Anterior cingulate cortex (tissue), 58 donors: ENCODE data around the gene GPS1.

Experiments
- DNase-seq, 58 donors: peaks; one replicate each; lab custom pipeline; 2025; lab: John Stamatoyannopoulos, UW

GPS1 gene

DNA sequence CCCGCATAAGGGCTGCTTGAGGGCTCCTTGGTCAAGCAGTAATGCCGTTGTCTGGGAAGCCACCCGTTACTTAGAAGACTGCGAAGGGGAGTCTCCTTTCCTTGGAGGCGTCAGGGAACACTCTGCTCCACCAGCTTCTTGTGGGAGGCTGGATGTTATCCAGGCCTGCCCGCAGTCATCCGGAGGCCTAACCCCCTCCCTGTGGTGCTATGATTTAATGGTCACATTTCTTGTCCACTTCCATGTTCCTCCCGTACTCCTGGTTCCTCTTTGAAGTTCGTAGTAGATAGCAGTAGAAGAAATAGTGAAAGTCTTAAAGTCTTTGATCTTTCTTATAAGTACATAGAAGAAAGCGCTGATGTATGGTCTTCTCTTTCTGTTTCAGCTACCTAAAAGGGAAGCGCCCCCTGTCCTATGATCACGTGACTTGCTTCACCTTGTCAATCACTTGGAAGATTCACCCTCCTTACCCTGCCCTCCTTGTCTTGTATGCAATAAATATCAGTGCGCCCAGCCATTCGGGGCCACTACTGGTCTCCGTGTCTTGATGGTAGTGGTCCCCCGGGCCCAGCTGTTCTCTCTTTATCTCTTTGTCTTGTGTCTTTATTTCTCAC is 12.8 kb upstream of the GPS1 start:
- peak in 1 of 58 donors; percentile 28 for DNase-seq

DNA sequence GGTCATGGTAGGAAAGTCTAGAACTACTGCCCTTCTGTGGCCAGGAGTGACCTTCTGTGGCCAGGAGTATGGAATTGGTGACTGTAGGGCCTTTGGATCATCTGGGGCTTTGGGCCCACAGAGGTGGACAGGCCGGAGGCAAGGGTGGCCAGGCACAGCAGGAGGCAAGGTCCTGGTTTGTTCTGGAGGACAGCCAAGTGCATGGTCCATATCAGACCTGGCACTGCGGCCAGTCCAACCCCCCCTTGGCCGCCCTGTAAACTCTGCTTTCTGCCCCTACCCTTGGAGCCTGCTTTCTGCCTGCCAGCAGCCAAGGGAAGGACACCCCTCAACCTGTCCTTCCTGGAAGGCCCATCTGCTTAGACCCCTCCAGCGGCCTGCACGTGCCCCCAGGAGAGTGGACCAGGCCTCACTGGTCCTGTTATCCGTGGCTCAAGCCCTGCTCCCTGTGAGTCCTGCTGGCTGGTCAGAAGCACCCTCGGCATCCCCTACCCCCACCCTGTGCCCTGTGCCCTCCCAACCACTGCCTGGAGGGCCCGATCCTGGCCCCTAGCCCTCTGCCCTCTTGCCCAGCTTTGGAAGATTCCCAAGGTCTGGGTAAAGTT is 11.9 kb upstream of the GPS1 start:
- DNase-seq: no peak

DNA sequence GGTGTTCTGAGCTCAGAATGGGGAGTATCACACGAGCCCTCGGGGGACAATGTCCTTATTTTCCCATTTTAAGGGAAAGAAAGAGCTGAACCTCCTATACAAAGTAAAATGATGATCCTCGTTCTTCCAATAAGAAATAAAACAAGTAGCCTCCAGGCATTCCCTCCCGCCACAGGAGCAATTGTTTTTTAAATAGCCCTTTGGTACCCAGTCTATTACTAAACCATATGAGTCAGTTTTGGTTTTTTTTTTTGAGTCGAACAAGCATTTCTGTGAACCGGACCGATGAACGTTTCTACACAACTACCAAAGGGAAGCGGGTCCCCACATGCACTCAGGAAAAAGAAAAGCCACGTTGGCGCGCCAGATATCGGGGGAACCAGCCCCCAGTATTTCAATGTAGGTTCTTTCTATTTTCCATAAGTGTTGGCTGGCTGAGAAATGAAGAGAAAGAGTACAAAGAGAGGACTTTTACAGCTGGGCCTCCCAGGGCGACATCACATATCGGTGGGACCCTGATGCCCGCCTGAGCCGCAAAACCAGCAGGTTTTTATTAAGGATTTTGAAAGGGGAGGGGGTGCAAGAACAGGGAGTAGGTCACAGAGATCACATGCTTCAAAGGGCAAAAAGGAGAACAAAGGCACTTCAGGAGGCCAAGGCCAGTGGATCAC is 10.4 kb upstream of the GPS1 start:
- DNase-seq: no peak

DNA sequence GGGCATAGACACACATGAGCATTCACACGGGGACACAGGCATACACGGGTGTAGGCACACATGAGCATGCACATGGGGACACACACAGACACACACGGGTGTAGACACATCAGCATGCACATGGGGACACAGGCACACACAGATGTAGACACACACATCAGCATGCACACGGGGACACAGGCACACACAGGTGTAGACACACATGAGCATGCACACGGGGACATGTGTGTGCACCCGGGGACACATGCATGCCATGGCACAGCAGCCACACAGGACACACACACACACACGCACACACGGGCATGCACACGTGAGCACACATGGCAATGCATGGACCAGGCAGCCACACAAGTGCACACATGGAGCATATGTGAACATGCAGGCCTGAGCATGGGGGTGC is 9.0 kb upstream of the GPS1 start:
- DNase-seq: no peak

DNA sequence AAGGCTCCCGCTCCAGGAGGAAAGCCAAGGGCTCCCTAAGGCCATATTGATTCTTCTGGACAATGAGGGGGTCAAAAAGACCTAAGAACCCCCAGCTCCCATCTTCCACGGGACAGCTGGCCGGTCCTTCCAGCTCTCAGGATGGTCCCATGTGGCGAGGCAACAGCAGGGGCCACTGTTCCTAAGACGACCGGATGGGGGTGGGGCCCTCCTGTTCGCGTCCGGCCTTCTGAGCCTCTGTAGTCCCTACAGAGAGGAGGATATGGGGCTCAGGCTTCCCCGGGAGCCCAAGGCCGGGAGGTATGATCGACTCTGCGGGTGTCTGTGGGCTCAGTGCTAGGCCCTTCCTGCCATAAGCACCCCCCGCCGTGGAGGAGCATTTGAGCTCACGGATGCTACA is 8.2 kb upstream of the GPS1 start:
- no peak for DNase-seq

DNA sequence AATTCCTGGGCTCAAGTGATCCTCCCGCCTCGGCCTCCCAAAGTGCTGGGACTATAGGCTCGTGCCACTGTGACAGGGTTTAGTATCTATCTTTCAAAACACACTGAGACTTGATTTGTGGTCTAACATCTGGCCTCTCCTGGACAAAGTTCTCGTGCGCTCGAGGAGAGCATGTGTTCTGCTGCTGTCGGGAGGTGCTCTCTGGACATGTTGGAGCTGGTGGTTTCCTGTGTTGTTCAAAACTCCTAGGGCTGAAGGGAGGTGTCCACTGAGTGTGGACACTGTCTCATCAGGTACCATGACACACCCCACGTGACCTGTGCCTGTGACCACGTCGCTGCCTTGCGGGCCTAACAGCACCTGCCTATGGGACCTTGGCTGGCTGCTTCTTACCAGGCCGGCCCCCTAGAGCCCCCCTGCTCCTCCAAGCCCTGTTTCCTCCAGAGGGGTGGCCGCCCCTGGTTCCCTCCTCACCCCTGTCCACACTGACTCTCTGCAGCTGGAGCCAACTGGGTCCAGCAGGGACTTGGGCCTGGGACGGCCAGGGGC is 5.7 kb upstream of the GPS1 start:
- no peak for DNase-seq

DNA sequence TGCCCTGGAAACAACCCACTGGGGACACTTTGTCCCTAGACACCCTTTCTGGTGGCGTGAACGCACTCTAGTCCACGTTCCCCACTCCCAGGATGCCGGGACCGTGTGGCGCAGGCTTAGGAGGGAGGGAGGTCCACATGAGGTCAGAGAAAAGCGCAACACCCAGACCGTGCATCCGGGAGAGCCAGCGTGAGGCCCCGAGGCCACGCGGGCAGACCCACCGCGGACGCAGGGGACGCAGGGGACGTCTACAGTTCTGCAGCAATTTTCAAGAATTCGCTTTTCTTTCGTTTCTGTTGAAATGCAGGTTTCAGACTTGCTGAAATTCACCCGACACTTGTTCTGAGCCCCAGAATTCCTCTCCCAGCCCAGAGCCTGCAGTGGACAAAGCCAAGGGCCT is 4.8 kb upstream of the GPS1 start:
- DNase-seq: no peak

DNA sequence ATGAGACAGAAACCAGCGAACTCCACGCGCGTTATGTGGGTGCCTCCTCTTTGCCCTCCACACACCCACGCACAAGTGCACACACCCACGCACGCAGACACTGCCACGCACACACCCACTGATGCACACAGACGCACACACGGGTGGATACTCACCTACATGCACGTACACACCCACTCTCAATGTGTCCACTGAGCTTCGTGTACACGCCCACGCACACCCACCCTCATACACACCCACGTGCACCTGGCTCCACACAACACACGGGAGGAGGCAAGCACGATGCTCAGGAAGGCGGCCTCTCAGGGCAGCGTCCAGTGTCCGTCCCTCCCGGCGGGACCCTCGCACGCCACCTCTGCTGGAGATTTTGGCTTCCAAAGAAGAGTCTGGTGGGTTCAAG is 4.3 kb upstream of the GPS1 start:
- DNase-seq: no peak

DNA sequence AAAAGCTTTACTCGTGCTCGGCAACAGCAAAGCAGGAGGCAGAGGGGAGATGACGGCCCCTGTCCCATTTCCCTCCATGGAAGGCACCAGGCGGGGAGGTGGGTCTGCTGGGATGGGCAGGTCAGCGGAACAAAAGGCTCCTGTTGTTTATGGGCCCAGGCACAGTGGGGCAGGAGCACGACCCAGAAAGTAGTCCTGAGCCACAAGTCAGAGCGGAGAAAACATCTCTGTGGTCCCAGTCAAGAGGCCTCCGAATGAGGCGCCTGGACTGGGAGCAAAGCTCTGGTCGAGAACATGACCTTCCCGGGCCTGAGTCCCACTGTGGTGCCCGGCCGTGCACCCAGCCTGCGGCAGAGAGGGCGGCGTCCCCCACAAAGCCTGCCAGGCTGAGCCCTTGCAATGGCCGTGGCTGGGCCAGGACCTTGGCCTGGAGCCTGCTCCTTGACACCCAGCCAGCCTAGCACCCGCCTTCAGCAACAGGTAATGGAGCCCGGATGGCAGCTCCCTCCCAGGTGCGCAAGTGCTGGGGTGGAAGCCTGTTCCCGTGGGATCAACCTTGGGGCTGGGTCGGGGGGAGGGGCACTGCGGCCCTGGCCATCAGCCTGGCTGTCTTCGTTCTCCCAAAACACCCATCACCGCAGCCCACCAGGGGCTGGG is 3.7 kb upstream of the GPS1 start:
- DNase-seq: no peak

DNA sequence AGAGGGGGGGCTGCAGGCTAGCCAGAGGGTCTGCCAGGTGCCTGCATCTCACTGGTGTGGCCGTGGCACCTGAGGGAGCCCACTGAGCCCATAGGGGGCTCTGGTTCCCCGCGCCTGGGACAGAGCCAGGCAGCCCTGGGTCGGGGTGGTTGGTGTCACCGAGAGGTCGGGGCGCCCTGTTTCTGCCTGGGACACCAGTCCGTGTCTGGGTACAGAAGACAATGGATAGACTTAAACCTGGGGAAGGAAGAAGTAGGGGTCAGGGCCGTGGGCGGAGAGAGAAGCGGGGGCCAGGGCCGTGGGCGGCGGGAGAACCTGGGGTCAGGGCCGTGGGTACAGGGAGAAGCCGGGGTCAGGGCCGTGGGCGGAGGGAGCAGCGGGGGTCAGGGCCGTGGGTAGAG is 3.1 kb upstream of the GPS1 start:
- no peak for DNase-seq

DNA sequence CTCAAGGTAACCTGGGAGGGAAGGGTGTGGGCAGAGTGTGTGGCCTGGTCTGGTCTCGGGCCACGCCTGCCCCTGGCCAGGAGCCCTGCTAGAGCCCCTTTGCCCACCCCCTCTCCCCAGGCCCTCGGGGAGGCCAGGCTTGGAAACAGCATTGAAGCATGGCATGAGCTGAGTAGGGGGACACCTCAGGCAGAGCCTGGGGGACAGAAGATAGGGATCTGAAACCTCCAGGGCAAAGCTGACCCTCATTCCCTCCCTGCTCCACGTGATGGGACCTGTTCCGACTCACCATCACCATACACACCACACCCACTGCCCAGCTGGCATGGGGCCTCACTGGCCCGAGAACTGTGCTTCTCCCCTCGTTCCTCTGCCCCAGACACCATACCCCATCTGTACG is 2.6 kb upstream of the GPS1 start:
- DNase-seq: no peak

DNA sequence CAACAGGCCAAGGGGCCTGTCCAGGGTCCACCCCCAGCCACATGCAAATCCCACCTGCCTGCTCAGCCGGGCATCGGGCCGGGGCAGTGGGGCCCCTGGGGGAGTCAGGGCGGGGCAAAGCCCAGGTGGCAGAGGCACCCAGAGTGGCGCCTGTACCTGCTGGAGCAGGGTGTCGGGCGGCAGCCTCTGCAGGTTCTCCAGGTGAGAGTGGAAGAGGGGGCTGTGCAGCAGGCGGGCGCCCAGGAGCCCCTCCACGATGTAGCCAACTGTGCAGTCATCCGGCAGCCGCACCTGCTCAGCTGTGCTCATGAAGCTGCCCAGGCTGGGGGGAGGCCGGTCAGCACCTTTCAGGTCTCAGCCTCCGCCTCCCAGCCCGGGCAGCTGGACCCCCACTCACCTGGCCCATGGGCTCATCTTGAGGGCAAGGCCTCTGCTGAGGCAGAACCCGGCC is 2.2 kb upstream of the GPS1 start:
- DNase-seq: no peak

DNA sequence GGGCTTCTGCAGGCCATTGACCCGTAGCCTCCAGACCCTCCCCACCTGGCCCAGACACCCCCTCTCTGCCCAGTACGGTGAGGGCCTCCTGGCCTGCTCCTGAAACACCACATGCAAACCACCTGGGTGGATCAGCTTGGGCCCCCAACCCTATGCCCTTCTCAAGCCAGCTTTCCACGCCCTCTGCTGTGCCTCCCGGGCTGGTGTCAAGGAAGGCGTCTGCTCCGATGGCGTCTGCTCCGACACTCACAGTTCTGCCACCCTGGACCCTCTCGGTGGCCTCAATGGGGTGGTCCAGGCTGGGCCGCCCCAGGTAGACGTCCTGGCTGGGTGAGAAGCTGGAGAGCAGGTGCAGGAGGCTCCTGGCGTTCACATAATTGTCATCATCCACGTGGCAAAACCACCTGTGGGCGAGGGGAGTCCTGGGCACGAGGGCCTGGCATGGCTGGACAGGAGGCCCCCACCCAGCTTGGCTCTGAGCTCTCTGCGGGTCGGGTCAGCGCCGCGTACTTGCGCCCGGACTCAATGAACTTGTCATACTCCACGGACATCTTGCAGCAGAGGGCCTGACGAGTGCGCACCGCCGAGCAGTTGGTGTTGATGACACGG is 1.4 kb upstream of the GPS1 start:
- no peak for DNase-seq

DNA sequence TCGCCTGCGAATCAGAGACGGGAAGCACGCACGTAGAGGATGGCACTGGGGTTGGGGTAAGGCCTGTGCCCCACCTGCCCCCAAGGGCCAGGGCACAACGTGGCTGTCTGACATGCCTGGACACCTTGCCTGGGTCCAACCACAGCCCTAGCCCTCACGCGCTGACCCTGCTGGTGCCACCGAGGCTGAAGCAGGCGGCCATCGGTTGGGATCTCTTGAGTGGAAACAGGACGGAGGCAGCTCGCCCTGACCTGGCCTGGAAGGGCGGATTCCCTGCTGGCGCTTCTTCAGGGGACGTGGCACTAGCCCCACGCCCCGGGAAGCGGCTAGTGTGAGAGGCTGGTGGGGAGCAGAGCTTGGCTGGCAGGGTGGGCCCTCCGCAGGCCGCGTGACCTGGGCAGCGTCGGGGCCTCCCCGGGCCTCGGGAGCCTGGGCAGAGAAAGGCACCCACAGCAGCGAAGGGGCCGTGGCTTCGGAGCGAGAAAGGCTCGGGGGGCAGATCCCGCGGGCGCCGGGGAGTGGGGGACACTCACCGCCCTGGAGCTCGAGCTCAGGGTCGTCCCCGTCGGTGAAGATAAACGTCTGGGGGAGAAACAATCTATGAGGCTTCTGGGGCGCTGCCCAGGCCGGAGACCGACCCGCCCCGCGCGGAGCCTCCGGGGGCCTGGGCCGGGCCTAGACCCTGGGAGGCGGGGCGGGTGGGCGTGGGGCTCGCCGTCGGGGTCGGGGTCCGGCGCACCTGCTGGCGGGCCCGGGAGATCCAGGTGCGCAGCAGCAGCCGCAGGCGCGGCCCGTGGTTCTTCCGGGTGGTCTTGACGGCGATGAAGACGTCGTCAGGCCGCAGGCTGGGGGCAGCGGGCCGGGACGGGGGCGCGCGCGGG is 697 bp upstream of the GPS1 start:
- DNase-seq: no peak

DNA sequence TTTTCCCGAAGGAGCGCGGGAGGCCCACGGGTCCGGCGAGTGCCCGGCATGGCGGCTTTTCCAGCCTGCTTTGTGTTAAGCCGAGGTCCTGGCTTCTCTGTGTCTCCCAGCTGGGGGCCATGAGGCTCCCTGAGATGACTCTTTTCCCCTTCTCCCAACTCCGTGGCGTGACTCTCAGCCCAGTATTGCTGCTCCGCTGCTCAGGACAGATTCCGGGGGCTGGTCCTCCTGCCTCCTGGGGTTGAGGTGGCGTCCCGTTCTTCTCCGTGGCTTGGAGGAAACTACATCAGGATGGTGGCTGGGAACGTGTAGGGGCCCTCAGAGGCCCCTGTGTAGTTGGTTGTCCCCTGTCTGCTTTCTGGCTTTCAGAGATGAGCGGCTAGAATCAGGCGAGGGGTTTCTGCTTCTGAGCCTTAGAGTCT is 951 bp downstream of the GPS1 start:
- DNase-seq: no peak

DNA sequence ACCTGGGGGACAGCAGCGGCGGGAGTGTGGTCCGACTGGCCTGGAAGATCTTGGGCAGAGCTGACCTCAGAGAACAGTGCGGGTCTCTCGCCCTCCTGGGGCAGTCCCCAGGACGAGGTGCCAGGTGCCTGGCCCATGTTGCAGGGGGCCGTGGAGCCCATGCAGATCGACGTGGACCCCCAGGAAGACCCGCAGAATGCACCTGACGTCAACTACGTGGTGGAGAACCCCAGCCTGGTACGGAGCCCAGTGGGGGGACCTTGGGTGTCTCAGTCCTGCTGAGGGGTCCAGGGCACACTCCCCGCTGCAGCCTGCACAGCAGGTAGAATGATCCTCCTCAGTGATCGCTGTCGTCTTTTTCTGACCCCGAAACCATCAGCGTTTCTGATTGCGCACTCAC is 1.4 kb downstream of the GPS1 start:
- no peak for DNase-seq

DNA sequence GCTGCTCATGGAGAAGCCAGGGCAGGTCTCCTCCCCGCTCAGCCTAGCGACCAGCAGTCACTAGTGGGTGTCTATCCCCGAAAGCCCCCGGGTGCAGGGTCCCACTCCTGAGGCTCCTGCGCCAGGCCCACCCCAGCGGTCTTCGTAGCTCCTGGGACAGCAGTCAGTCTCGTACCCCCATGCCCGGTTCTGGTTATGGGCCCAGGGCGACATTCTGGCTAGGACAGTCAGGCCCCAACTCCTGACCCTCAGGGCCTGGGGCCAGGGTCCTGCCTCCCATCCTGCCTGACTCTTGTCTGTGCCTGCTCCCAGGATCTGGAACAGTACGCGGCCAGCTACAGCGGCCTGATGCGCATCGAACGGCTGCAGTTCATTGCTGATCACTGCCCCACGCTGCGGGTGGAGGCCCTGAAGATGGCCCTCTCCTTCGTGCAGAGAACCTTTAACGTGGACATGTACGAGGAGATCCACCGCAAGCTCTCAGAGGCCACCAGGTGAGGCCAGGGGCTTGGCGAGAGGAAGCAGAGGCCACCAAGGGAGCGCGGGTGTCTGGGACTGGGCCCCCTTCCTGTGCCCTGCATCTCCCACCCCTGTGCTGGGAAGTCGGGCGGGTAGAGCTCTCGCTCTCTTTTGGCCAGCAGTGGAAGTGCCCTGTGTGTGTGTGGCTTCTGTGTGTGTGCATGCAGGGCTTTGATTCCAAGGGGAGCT is 2.0 kb downstream of the GPS1 start:
- DNase-seq: no peak

DNA sequence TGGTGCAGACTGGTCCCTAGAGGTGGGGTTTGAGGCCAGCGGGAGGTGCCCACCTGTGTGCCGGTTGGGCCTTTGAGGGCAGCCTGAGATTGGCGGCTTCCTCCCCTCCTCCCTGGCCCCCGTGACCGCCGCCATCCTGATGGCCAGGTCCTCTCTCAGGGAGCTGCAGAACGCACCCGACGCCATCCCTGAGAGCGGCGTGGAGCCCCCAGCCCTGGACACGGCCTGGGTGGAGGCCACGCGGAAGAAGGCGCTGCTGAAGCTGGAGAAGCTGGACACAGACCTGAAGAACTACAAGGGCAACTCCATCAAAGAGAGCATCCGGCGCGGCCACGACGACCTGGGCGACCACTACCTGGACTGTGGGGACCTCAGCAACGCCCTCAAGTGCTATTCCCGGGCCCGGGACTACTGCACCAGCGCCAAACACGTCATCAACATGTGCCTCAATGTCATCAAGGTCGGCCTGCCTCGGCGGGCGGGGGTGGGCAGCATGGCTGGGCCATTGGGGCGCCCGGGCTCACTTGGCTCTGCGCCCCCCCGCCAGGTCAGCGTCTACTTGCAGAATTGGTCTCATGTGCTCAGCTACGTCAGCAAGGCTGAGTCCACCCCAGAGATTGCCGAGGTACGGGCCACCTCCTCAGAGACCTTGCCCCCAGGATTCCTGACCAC is 2.8 kb downstream of the GPS1 start:
- DNase-seq: no peak
